ENCODE measurements around the gene TRAF2.
"Not testable (repeated sequence)": the region's sequence is repeated elsewhere in the genome, so short reads cannot be mapped to it uniquely, and the experiment has no call there.

TRAF2 gene, protein sequence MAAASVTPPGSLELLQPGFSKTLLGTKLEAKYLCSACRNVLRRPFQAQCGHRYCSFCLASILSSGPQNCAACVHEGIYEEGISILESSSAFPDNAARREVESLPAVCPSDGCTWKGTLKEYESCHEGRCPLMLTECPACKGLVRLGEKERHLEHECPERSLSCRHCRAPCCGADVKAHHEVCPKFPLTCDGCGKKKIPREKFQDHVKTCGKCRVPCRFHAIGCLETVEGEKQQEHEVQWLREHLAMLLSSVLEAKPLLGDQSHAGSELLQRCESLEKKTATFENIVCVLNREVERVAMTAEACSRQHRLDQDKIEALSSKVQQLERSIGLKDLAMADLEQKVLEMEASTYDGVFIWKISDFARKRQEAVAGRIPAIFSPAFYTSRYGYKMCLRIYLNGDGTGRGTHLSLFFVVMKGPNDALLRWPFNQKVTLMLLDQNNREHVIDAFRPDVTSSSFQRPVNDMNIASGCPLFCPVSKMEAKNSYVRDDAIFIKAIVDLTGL

DNA sequence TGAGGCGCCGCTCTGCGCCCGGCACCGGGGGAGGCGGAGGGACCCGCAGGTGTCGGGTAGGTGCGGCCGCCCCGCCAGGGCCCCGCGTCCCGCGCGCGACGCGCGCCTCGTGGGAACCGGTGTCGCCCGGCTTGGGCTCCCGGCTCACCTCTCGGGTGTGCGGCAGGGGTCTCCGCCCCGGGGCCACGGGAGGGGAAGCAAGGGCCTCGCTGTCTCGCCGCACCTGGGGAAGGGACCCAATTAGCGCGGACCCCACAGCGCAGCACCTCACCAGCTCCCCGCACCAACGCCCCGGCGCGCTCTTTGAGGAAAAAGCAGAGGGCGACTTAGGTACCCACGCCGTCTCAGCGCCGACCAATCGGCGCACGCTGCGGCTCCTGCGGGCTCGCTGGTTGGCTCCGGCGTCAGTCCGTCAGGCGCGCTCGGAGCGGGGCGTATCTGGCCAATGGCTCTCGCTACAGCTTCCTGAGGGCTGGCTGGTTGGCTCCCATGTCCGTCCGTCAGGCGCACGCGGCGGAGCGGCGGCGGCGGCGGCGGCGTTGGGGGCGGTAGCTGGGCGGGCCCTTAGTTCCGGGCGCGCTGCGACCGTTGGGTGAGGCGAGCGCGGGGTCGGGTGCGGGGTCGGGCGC lies at the start of gene TRAF2:
TRAF2 (plus strand) TSS at position 567 of the 629 bp plus-strand sequence. CDS start 12,225 bp downstream, outside the sequence.
- peaks cover 14% of the 10 kb centered on the region for H3K36me3 Mint-ChIP-seq
- H3K9me3 Mint-ChIP-seq = no peaks in the 10 kb centered on the region
- DNase-seq = peak; percentile 98
- CTCF ChIA-PET = interaction anchor here (0.9 kb wide), 1 partner anchor 44 kb away, joined by 3 read pairs; the partner anchor contains the start of gene AJM1
- peaks cover 49% of the 10 kb centered on the region for H3K4me1 Mint-ChIP-seq
- H3K4me3 Mint-ChIP-seq = peak within 1 kb of the TSS; percentile 95
- H3K27me3 Mint-ChIP-seq = no peaks in the 10 kb centered on the region
- H3K27ac Mint-ChIP-seq = peak within 1 kb of the TSS; percentile 78

DNA sequence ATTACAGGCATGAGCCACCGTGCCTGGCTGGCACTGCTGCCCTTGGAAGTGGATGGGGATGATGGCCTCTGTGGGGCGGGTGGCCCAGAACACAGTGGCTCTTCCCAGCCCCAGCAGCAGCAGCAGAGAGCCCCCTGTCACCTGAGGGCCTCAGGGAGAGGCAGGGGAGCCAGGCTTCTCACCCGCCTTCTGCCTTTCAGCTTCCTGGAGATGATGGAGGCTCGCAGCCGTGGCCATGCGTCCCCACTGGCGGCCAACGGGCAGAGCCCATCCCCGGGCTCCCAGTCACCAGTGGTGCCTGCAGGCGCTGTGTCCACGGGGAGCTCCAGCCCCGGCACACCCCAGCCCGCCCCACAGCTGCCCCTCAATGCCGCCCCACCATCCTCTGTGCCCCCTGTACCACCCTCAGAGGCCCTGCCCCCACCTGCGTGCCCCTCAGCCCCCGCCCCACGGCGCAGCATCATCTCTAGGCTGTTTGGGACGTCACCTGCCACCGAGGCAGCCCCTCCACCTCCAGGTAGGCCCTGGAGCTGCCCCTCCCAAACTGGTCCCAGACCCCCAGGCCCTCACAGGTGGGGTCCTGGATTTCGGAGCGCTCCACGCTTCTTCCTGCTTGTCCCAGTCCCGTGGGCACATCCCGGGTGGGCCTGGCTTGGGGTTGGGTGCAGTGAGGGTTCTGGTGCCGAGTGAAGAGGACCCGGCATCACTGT lies 49.0 kb upstream of the TRAF2 start:
- H3K9me3 Mint-ChIP-seq = no peaks in the 10 kb centered on the region
- H3K4me3 Mint-ChIP-seq = no peak overlapping the region
- no peak for DNase-seq
- peaks cover 9% of the 10 kb centered on the region for H3K36me3 Mint-ChIP-seq
- no peak overlapping the region for H3K27ac Mint-ChIP-seq
- peaks cover 9% of the 10 kb centered on the region for H3K4me1 Mint-ChIP-seq
- H3K27me3 Mint-ChIP-seq = peaks cover 3% of the 10 kb centered on the region
- CTCF ChIA-PET = no interaction called here

DNA sequence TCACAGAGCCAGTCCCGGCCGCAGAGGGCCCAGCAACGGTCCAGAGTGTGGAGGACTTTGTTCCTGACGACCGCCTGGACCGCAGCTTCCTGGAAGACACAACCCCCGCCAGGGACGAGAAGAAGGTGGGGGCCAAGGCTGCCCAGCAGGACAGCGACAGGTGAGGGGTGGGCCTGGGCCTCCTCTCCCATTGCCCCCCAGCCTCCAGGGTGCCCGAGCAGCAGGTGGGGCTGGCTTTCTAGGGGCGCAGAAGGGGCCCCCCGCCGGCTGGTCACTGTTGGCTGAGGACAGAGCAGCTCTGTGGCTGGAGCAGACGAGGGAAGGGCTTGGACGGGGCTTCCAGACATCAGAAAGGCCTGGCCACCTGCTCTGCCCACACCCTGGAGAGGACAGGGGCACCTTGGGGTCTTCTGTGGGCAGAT lies 48.4 kb upstream of the TRAF2 start:
- CTCF ChIA-PET, H3K27ac Mint-ChIP-seq, H3K27me3 Mint-ChIP-seq, H3K36me3 Mint-ChIP-seq, H3K4me3 Mint-ChIP-seq, H3K9me3 Mint-ChIP-seq, DNase-seq: not testable (repeated sequence)
- peaks cover 11% of the 10 kb centered on the region for H3K4me1 Mint-ChIP-seq

DNA sequence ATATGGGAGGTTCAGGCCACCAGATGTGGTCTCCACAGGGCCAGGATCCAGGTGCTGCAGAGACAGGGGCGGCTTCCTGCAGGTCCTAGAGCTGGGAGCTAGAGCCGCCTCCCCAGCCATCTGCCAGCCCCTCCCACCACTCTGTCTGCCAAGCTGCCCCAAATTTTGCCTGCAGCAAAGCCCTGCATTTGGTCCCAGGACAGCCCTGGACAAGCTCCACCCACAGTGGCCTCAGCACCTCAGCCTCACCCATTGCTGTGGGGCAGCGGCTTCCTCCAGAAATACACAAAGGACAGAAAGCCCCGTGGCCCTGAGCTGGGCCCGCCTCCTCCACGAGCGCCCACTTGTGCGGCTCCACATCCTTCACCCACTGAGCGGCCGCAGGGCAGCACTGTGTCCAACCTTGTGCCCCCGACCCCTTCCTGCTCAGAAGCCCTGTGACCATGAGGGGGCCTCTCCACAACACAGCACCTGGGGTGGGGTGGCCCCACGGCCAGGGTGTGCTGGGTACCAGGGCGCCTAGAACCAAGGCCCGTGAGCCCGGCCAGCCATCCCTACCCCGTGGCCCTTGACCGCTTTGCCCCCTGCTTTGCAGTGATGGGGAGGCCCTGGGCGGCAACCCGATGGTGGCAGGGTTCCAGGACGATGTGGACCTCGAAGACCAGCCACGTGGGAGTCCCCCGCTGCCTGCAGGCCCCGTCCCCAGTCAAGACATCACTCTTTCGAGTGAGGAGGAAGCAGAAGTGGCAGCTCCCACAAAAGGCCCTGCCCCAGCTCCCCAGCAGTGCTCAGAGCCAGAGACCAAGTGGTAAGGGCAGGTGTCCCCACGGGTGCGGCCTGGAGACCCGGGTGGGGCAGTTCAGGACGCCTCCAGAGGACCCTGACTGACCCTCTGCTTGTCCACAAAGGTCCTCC lies 47.7 kb upstream of the TRAF2 start:
- H3K4me3 Mint-ChIP-seq = no peak overlapping the region
- CTCF ChIA-PET = no interaction called here
- peaks cover 14% of the 10 kb centered on the region for H3K4me1 Mint-ChIP-seq
- H3K27ac Mint-ChIP-seq = no peak overlapping the region
- peaks cover 8% of the 10 kb centered on the region for H3K27me3 Mint-ChIP-seq
- H3K36me3 Mint-ChIP-seq = peaks cover 9% of the 10 kb centered on the region
- DNase-seq = no peak
- H3K9me3 Mint-ChIP-seq = no peaks in the 10 kb centered on the region

DNA sequence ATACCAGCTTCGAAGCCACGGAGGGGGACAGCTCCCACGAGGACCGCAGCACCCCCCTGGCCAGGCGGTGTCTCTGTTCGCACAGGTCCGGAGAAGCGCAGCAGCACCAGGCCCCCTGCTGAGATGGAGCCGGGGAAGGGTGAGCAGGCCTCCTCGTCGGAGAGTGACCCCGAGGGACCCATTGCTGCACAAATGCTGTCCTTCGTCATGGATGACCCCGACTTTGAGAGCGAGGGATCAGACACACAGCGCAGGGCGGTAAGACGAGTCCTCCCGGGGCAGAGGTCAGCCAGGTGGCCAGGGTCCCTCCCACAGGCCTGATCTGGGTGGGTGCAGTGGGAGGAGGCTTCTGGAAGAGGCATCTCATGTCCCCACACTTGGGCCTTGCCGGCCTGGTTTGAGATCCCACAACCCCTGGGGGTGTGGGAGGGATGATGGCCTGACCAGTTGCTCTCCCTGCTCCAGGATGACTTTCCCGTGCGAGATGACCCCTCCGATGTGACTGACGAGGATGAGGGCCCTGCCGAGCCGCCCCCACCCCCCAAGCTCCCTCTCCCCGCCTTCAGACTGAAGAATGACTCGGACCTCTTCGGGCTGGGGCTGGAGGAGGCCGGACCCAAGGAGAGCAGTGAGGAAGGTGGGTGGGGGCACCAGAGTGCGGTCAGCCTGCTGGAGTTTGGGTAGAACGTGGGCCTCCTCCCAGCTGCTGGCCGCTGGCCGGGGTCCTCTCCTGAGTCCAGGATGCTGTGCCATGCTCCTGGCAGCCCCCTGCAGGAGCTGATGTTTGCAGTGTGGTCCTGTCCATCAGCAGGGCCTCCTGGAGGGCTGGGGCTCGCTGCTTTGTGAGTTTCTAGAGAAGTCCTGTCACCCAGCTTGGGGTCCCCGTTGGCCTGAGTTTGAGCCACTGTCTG lies 46.8 kb upstream of the TRAF2 start:
- CTCF ChIA-PET = no interaction called here
- DNase-seq = no peak
- Mint-ChIP-seq H3K27ac (peak overlapping the region; percentile 14), H3K4me1 (peaks cover 15% of the 10 kb centered on the region), H3K36me3 (peaks cover 3% of the 10 kb centered on the region), H3K4me3 (no peak overlapping the region), H3K27me3 (peaks cover 17% of the 10 kb centered on the region), H3K9me3 (no peaks in the 10 kb centered on the region)

DNA sequence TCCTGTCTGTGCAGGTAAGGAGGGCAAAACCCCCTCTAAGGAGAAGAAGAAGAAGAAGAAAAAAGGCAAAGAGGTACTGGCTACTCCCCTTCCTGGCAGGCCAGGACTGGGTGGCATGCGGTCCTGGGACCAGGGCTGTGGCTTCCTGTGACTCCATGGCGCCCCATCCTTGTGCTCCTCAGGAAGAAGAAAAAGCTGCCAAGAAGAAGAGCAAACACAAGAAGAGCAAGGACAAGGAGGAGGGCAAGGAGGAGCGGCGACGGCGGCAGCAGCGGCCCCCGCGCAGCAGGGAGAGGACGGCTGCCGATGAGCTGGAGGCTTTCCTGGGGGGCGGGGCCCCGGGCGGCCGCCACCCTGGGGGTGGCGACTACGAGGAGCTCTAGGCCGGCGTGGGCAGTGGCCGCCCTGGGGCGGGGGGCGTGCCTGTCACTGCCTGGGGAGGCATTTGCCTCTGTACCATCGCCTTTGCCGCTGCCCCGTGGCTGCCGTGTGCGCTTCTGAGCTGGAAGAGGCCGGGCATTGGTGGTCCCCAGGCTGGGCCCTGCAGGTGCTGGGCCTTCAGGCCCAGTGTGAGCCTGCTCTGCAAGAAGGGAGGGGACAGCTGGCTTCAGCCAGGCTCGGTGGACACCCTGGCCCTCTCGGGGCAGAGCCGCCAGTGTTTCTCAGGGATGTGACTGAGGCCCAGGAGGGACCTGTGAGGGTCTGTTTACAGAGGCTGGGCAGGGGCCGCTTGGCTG lies 46.0 kb upstream of the TRAF2 start:
- H3K4me1 Mint-ChIP-seq = peaks cover 15% of the 10 kb centered on the region
- H3K27me3 Mint-ChIP-seq = peaks cover 23% of the 10 kb centered on the region
- no peaks in the 10 kb centered on the region for H3K9me3 Mint-ChIP-seq
- CTCF ChIA-PET = no interaction called here
- H3K27ac Mint-ChIP-seq = no peak overlapping the region
- peaks cover 5% of the 10 kb centered on the region for H3K36me3 Mint-ChIP-seq
- no peak overlapping the region for H3K4me3 Mint-ChIP-seq
- DNase-seq = no peak

DNA sequence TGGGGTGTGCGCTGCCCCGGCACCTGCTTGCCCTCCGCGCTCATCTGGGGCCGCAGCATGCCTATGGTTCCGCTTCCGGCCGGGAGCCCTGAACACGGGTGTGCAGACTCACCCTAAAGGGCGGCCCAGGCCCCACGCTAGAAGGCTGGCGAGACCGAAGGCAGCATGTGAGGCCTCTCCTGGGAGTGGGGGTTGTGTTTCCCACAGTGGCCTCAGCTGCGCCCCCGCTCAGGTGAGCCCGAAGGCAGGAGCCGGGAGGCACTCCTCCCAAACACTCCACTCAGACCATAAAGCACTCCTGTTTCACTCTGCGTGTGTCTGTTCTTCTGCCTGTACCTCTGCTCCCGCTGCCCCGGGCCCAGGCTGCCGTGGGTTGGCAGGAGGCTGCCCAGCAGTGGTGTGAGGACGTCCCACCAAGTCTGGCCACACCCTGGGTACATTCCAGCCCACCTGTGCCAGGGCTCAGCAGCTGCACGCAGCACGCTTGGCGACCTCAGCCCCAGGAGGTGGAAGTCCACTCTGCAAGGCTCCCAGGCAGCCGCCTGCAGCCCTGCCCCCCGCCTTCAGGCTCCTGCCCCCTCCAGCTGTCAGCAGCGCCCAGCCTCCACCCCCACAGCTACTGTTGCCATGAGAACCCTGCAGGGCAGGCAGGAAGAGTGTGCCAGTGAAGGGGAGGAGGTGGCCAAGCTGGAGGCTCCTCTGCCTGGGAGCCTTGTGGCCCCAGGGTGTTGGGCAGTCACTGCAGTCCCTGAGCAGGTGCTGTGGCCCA lies 45.3 kb upstream of the TRAF2 start:
- H3K4me3 Mint-ChIP-seq = no peak overlapping the region
- H3K4me1 Mint-ChIP-seq = peaks cover 15% of the 10 kb centered on the region
- H3K27ac Mint-ChIP-seq = peak overlapping the region; percentile 45
- no peaks in the 10 kb centered on the region for H3K9me3 Mint-ChIP-seq
- DNase-seq = no peak
- peaks cover 5% of the 10 kb centered on the region for H3K36me3 Mint-ChIP-seq
- CTCF ChIA-PET = interaction anchor here (1.0 to 2.4 kb wide), 9 partner anchors 13 to 206 kb away, joined by 3 to 15 read pairs (median 6); no protein-coding TSS in a partner anchor
- peaks cover 30% of the 10 kb centered on the region for H3K27me3 Mint-ChIP-seq

DNA sequence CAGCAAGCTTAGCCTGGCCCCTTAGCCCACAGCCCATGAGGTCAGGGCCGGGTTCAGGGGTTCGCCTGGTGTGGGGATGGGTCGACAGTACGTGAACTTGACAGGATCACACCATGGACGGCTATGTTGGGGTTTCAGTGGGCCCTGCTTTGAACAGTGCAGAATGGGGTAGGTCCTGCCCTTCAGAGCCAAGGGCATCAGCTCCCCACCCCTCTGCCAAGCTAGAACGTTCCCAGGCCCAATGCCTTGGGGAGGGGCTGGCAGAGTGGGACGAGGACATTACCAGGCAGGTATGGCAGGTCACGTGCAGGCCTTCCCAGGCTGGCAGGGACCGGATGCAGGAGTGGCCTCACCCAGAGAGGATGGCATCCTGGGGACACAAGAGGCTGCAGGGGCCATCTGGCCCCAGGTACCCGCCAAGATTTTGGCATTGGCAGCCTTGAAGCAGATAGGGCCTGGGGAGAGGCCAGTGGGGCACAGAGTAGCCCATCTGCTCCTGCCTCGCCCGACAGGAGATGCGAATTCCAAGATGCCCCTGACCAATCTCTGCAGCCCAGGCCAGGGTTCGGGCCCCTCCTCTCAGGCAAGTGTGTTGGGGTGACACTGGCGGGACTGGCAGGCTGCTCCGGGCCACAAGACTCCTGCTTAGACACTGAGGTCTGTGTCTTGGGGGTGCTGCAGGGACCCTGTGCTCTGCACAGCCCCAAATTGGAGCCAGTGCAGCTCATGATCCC lies 44.5 kb upstream of the TRAF2 start:
- Mint-ChIP-seq H3K4me1 (peaks cover 20% of the 10 kb centered on the region), H3K4me3 (peak overlapping the region; percentile 81), H3K27me3 (peaks cover 38% of the 10 kb centered on the region)
- H3K9me3 Mint-ChIP-seq, H3K27ac Mint-ChIP-seq, H3K36me3 Mint-ChIP-seq, DNase-seq: not testable (repeated sequence)
- CTCF ChIA-PET = interaction anchor here (0.8 to 2.4 kb wide), 21 partner anchors 9 to 226 kb away, joined by 3 to 15 read pairs (median 4); no protein-coding TSS in a partner anchor

DNA sequence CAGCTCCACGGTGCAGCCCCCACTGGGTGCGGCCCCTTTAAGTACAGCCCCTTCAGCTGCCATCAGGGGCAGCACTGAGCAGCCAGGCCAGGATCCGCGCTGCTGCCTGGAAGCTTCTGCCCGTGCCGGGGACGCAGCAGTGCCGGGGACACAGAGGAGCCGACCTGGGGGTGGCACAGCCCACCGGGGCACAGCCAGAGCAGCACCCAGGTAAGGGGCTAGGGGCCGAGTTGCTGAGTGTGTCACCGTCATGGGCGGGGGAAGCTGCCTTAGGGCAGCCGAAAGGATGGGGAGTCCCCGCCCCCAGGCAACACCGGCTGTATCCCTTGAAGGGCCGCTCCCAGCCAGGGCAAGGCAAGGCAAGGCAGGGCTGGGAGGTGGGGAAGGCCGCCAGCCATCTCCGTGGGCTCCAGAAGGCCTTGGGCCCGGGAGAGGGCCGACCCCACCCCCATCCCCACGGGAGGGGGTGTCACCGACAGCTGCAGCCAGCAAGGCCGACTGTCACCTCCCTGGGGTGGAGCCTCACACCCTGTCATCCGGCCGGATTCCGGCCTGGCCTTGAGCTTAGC lies 43.9 kb upstream of the TRAF2 start, which contains the start of gene AJM1:
AJM1 (plus strand) TSS at position 99 of the 569 bp plus-strand sequence. CDS start 1,937 bp downstream, outside the sequence.
- H3K4me1 Mint-ChIP-seq = peaks cover 21% of the 10 kb centered on the region
- H3K4me3 Mint-ChIP-seq = peak within 1 kb of the TSS; percentile 81
- not testable (repeated sequence) for H3K36me3 Mint-ChIP-seq, H3K9me3 Mint-ChIP-seq
- CTCF ChIA-PET = interaction anchor here (0.8 to 2.4 kb wide), 23 partner anchors 9 to 225 kb away, joined by 3 to 15 read pairs (median 4); no protein-coding TSS in a partner anchor
- H3K27me3 Mint-ChIP-seq = peaks cover 44% of the 10 kb centered on the region
- peak; percentile 89 for DNase-seq
- H3K27ac Mint-ChIP-seq = peak within 1 kb of the TSS; percentile 49

DNA sequence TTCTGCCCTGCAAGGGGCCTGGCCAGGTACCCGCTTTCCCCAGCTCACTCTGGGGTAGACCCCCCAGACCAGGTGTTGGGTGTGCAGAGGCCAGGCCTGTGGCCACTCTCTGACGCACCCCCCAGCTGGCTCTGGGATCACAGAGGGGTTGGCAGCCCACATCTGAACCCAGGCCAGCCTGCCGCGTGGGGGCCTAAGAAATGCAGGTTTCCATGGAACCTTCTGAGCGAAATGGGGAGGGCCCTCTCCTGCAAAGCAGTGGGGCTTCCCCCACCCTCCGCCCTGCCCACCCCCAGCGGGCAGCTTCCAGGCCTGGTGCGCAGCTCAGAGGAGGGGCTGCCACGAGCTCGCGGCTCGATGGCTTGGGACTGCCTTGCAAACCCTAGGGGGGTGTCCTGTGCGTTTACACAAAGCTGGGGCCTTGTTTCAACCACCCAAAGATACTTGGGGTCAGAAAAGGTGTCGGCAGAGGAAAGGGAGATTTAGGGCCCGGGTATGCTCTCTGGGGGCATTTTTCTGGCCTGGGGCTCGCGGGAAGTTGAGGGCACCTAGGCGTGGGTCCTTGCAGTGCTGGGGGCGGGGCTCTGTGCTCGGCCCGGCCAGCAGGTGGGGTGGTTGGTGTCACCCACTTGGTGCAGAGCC lies 43.0 kb upstream of the TRAF2 start:
- H3K4me3 Mint-ChIP-seq = peak overlapping the region; percentile 54
- DNase-seq, H3K36me3 Mint-ChIP-seq, H3K9me3 Mint-ChIP-seq, H3K27ac Mint-ChIP-seq: not testable (repeated sequence)
- peaks cover 52% of the 10 kb centered on the region for H3K27me3 Mint-ChIP-seq
- CTCF ChIA-PET = interaction anchor here (0.9 to 2.4 kb wide), 15 partner anchors 8 to 225 kb away, joined by 3 to 15 read pairs (median 6); no protein-coding TSS in a partner anchor
- peaks cover 27% of the 10 kb centered on the region for H3K4me1 Mint-ChIP-seq
